ENCODE measurements around the gene PTPRN2. TPM values are rescaled to one million over a fixed set of nuclear protein-coding genes. Genes with fewer than 3 reads are reported as not detected.
"Not testable (repeated sequence)": the region's sequence is repeated elsewhere in the genome, so short reads cannot be mapped to it uniquely, and the experiment has no call there.

Gene PTPRN2
- polyA plus RNA-seq, 2 donors, result 0.37 to 0.40 TPM

DNA sequence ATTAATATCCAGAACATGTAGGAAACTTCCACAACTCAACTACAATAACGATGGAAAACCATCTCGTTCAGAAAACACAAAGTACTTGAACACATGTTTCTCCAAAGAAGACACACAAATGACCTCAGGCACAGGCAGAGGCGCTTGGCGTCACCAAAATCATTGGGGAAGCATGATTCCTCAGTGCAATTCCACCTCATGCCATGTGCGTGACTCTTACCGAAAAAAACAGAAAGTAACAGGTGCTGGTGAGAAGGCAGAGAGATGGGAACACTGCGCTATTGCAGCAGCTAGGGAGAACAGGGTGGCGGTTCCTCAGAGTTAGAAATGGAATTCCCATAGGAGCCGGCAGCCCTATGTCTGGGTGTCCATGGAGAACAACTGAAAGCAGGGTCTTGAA, 860.9 kb downstream of the PTPRN2 start:
- no peak overlapping the region for H3K27ac ChIP-seq (ENCODE audit: low read depth in 2 of 2, low read length in 1 of 2)
- H3K36me3 ChIP-seq (ENCODE audit: control insufficient read depth in 2 of 2, insufficient read depth in 2 of 2, low read length in 1 of 2), result no peaks in the 10 kb centered on the region
- H3K4me3 ChIP-seq (ENCODE audit: low read depth in 1 of 2, low read length in 2 of 2), result no peak overlapping the region
- no peaks in the 10 kb centered on the region for H3K9me3 ChIP-seq (ENCODE audit: control insufficient read depth in 2 of 2, insufficient read depth in 1 of 2, low read depth in 1 of 2, low read length in 1 of 2)
- H3K27me3 ChIP-seq (ENCODE audit: control insufficient read depth in 1 of 2, insufficient read depth in 2 of 2, low read length in 2 of 2), result no peaks in the 10 kb centered on the region
- 82 to 86% methylated on average over 9 of the region's 9 CpGs for WGBS, 2 donors
- peaks cover 0 to 2% of the 10 kb centered on the region in 2 donors for H3K4me1 ChIP-seq (ENCODE audit: control insufficient read depth in 2 of 2, insufficient read depth in 2 of 2, low read length in 1 of 2)

DNA sequence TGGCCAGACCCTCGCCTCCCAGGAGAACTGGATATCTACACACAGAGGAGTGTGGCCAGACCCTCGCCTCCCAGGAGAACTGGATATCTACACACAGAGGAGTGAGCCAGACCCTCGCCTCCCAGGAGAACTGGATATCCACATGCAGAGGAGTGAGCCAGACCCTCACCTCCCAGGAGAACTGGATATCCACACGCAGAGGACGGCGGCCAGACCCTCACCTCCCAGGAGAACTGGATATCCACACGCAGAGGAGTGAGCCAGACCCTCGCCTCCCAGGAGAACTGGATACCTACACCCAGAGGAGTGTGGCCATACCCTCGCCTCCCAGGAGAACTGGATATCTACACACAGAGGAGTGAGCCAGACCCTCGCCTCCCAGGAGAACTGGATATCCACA, 862.3 kb downstream of the PTPRN2 start:
- not testable (repeated sequence) for H3K27me3 ChIP-seq (ENCODE audit: control insufficient read depth in 1 of 2, insufficient read depth in 2 of 2, low read length in 2 of 2); H3K4me3 ChIP-seq (ENCODE audit: low read depth in 1 of 2, low read length in 2 of 2); H3K36me3 ChIP-seq (ENCODE audit: control insufficient read depth in 2 of 2, insufficient read depth in 2 of 2, low read length in 1 of 2); H3K9me3 ChIP-seq (ENCODE audit: control insufficient read depth in 2 of 2, insufficient read depth in 1 of 2, low read depth in 1 of 2, low read length in 1 of 2); H3K4me1 ChIP-seq (ENCODE audit: control insufficient read depth in 2 of 2, insufficient read depth in 2 of 2, low read length in 1 of 2); H3K27ac ChIP-seq (ENCODE audit: low read depth in 2 of 2, low read length in 1 of 2)
- WGBS, 2 donors, result 77 to 85% methylated on average over 10 of the region's 10 CpGs

GRCh38 chr7:157723205-157723604, 864.4 kb downstream of the PTPRN2 start:
- Histone ChIP-seq H3K27me3 (ENCODE audit: control insufficient read depth in 1 of 2, insufficient read depth in 2 of 2, low read length in 2 of 2) (no peaks in the 10 kb centered on the region), H3K9me3 (ENCODE audit: control insufficient read depth in 2 of 2, insufficient read depth in 1 of 2, low read depth in 1 of 2, low read length in 1 of 2) (peaks cover 2 to 3% of the 10 kb centered on the region in 2 donors), H3K36me3 (ENCODE audit: control insufficient read depth in 2 of 2, insufficient read depth in 2 of 2, low read length in 1 of 2) (no peaks in the 10 kb centered on the region), H3K4me1 (ENCODE audit: control insufficient read depth in 2 of 2, insufficient read depth in 2 of 2, low read length in 1 of 2) (no peaks in the 10 kb centered on the region), H3K4me3 (ENCODE audit: low read depth in 1 of 2, low read length in 2 of 2) (no peak overlapping the region), H3K27ac (ENCODE audit: low read depth in 2 of 2, low read length in 1 of 2) (no peak overlapping the region)
- WGBS, 2 donors, result 78 to 79% methylated on average over 10 of the region's 10 CpGs

DNA sequence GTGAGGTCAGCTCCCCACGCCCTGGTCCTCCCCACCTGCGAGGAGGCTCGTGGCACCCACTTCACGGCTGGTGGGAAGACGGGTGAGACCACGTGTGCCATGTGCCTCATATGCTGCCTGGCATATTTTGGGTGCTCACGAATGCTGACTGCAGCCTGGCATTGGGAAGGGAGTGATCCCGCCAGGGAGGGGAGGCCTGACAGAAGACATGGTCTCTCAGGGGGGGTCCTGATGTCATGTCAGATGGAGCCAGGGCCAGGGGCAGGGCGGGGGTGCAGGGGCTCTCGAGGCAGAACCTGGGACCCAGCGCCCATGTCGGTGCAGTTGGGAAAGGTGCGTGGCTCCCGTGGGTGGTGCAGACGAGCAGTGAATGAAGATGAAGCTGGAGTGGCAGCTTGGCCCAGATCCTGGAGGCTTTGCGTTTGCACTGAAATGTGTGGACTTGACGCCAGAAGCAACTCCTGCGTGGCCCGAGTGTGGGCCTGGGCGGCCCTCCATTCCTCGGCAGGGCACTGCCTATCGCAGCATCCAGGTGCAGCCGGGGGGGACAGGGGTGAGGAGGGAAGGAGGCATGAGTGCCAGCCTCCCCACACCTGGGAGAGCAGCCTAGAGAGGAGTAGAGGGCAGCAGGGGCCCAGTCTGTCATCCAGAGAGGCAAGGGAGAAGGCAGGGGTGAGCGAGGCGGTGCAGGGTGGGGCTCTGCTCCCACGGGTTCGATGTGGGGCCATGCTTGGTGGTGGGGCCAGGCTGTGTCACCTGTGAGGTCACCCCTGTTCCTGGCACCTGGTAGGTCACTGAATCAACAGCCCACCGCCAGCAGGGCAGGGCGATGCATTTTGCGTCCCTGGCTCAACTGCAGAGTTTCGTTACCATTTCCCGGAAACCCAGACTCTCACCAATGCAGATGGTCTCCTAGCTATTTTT, 865.2 kb downstream of the PTPRN2 start:
- H3K4me3 ChIP-seq (ENCODE audit: low read depth in 1 of 2, low read length in 2 of 2), result no peak overlapping the region
- no peaks in the 10 kb centered on the region for H3K4me1 ChIP-seq (ENCODE audit: control insufficient read depth in 2 of 2, insufficient read depth in 2 of 2, low read length in 1 of 2)
- no peaks in the 10 kb centered on the region for H3K27me3 ChIP-seq (ENCODE audit: control insufficient read depth in 1 of 2, insufficient read depth in 2 of 2, low read length in 2 of 2)
- 79 to 82% methylated on average over 32 of the region's 32 CpGs for WGBS, 2 donors
- no peak overlapping the region for H3K27ac ChIP-seq (ENCODE audit: low read depth in 2 of 2, low read length in 1 of 2)
- no peaks in the 10 kb centered on the region for H3K36me3 ChIP-seq (ENCODE audit: control insufficient read depth in 2 of 2, insufficient read depth in 2 of 2, low read length in 1 of 2)
- H3K9me3 ChIP-seq (ENCODE audit: control insufficient read depth in 2 of 2, insufficient read depth in 1 of 2, low read depth in 1 of 2, low read length in 1 of 2), result peaks cover 2 to 3% of the 10 kb centered on the region in 2 donors

- peaks cover 2 to 7% of the 10 kb centered on the region in 2 donors for H3K9me3 ChIP-seq (ENCODE audit: control insufficient read depth in 2 of 2, insufficient read depth in 1 of 2, low read depth in 1 of 2, low read length in 1 of 2)
- no peaks in the 10 kb centered on the region for H3K4me1 ChIP-seq (ENCODE audit: control insufficient read depth in 2 of 2, insufficient read depth in 2 of 2, low read length in 1 of 2)
- no peaks in the 10 kb centered on the region for H3K36me3 ChIP-seq (ENCODE audit: control insufficient read depth in 2 of 2, insufficient read depth in 2 of 2, low read length in 1 of 2)
- no peak overlapping the region for H3K27ac ChIP-seq (ENCODE audit: low read depth in 2 of 2, low read length in 1 of 2)
- 81 to 85% methylated on average over 26 of the region's 26 CpGs for WGBS, 2 donors
- no peaks in the 10 kb centered on the region for H3K27me3 ChIP-seq (ENCODE audit: control insufficient read depth in 1 of 2, insufficient read depth in 2 of 2, low read length in 2 of 2)
- H3K4me3 ChIP-seq (ENCODE audit: low read depth in 1 of 2, low read length in 2 of 2), result no peak overlapping the region
Observed at GRCh38 chr7:157721468-157722136, 866.0 kb downstream of the PTPRN2 start.

DNA sequence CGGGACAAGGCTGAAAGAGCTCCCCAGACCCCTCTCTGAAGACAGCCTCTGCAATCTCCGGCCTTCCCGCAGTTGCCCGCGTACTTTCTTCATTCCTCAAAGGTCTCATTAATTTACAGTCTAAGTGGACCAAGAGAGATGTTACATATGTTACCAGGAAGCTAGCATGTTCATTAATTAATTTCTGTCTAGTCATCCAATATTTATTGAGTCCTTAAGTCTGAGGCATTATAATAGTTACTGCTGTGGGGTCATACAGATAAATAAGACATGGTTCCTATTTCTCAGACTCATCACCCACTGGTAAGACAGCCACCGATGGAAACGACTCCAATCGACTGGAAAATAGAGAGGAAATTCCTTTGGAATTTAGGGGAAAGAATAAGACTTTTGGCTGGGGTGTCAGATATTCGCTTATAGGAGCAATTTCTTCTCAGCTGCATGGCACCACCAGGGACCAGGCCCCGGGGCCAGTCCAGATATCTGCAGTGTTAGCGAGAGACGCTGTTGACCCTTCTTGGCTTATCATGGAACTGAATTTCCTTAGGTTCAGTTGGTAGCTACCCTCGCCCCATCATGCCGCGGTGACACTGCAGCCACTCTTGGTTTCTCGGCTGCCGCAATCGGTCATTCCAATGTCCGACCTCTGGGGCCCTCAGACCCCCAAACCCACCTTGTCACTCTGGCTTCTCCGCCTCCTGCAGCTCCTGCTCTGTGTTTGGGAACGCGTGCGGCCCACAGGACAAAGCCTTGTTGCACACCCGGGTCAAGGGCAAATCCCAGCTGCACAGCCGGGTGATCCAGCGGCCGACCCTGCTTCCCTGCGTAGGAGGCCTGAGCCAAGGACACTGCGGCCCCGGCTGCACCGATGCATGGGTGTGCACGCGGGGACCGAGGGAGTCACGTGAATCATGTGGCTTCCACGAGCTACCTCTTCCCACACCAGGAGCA, 867.6 kb downstream of the PTPRN2 start:
- Histone ChIP-seq H3K4me1 (ENCODE audit: control insufficient read depth in 2 of 2, insufficient read depth in 2 of 2, low read length in 1 of 2) (no peaks in the 10 kb centered on the region), H3K36me3 (ENCODE audit: control insufficient read depth in 2 of 2, insufficient read depth in 2 of 2, low read length in 1 of 2) (no peaks in the 10 kb centered on the region), H3K27me3 (ENCODE audit: control insufficient read depth in 1 of 2, insufficient read depth in 2 of 2, low read length in 2 of 2) (no peaks in the 10 kb centered on the region), H3K27ac (ENCODE audit: low read depth in 2 of 2, low read length in 1 of 2) (no peak overlapping the region), H3K9me3 (ENCODE audit: control insufficient read depth in 2 of 2, insufficient read depth in 1 of 2, low read depth in 1 of 2, low read length in 1 of 2) (peaks cover 2 to 7% of the 10 kb centered on the region in 2 donors), H3K4me3 (ENCODE audit: low read depth in 1 of 2, low read length in 2 of 2) (no peak overlapping the region)
- WGBS, 2 donors, result 89 to 93% methylated on average over 36 of the region's 36 CpGs

GRCh38 chr7:157719008-157719682, 868.5 kb downstream of the PTPRN2 start:
- 89% methylated on average over 21 of the region's 21 CpGs for WGBS, 2 donors
- no peak overlapping the region for H3K27ac ChIP-seq (ENCODE audit: low read depth in 2 of 2, low read length in 1 of 2)
- no peaks in the 10 kb centered on the region for H3K36me3 ChIP-seq (ENCODE audit: control insufficient read depth in 2 of 2, insufficient read depth in 2 of 2, low read length in 1 of 2)
- H3K4me3 ChIP-seq (ENCODE audit: low read depth in 1 of 2, low read length in 2 of 2), result no peak overlapping the region
- peaks cover 2 to 7% of the 10 kb centered on the region in 2 donors for H3K9me3 ChIP-seq (ENCODE audit: control insufficient read depth in 2 of 2, insufficient read depth in 1 of 2, low read depth in 1 of 2, low read length in 1 of 2)
- H3K27me3 ChIP-seq (ENCODE audit: control insufficient read depth in 1 of 2, insufficient read depth in 2 of 2, low read length in 2 of 2), result no peaks in the 10 kb centered on the region
- no peaks in the 10 kb centered on the region for H3K4me1 ChIP-seq (ENCODE audit: control insufficient read depth in 2 of 2, insufficient read depth in 2 of 2, low read length in 1 of 2)

GRCh38 chr7:157718303-157719007, 869.2 kb downstream of the PTPRN2 start:
- 65 to 71% methylated on average over 27 of the region's 27 CpGs for WGBS, 2 donors
- Histone ChIP-seq H3K27ac (ENCODE audit: low read depth in 2 of 2, low read length in 1 of 2) (no peak overlapping the region), H3K27me3 (ENCODE audit: control insufficient read depth in 1 of 2, insufficient read depth in 2 of 2, low read length in 2 of 2) (no peaks in the 10 kb centered on the region), H3K4me1 (ENCODE audit: control insufficient read depth in 2 of 2, insufficient read depth in 2 of 2, low read length in 1 of 2) (no peaks in the 10 kb centered on the region), H3K36me3 (ENCODE audit: control insufficient read depth in 2 of 2, insufficient read depth in 2 of 2, low read length in 1 of 2) (no peaks in the 10 kb centered on the region), H3K9me3 (ENCODE audit: control insufficient read depth in 2 of 2, insufficient read depth in 1 of 2, low read depth in 1 of 2, low read length in 1 of 2) (peaks cover 2 to 7% of the 10 kb centered on the region in 2 donors), H3K4me3 (ENCODE audit: low read depth in 1 of 2, low read length in 2 of 2) (no peak overlapping the region)
